Left lung (tissue), 10 donors: ENCODE measurements around the gene NEK9. TPM values are rescaled to one million over a fixed set of nuclear protein-coding genes. Genes with fewer than 3 reads are reported as not detected.

Experiments used
- ATAC-seq: fragments of 200-7000 bp; cut with Tn5 transposase; one replicate; pipeline ENCODE4 v1.9.1; 2020; ENCODE audit warnings: moderate library complexity
- DNase-seq, 4 donors: peaks; one replicate each; pipeline ENCODE4 v3.0.0-alpha.2; 2013 to 2020
- H3K27ac ChIP-seq, 2 donors: fragments of 200-600 bp; sonication (generic) in 1 of 2; one replicate each; pipeline versions ENCODE4 v1.5.0 to v1.8.0; 2020 to 2021
- H3K27me3 ChIP-seq, 2 donors: fragments of 200-600 bp; sonication (generic) in 1 of 2; one replicate each; pipeline versions ENCODE4 v1.5.0 to v1.8.0; 2020 to 2021
- H3K36me3 ChIP-seq, 2 donors: fragments of 200-600 bp; sonication (generic) in 1 of 2; one replicate each; pipeline versions ENCODE4 v1.5.0 to v1.8.0; 2020 to 2021
- H3K4me1 ChIP-seq, 2 donors: fragments of 200-600 bp; one replicate each; pipeline ENCODE4 v1.8.0; 2021
- H3K4me3 ChIP-seq, 2 donors: fragments of 200-600 bp; sonication (generic) in 1 of 2; one replicate each; pipeline versions ENCODE4 v1.5.0 to v1.8.0; 2020 to 2021; ENCODE audit warnings: mild to moderate bottlenecking in 1 of 2
- H3K9me3 ChIP-seq, 2 donors: fragments of 200-600 bp; sonication (generic) in 1 of 2; one replicate each; pipeline versions ENCODE4 v1.5.0 to v1.8.0; 2020 to 2021
- CTCF ChIP-seq, 2 donors: fragments of 200-600 bp; sonication (generic) in 1 of 2; IDR thresholded peaks; one replicate each; pipeline versions ENCODE4 v1.5.0 to v1.8.0; 2021; ENCODE audit warnings: antibody characterized with exemption in 2 of 2
- intact Hi-C, 2 donors: fragments of 100-400 bp; cut with DNase I; formaldehyde crosslinking; loops; one replicate each; pipeline versions ENCODE4 v1.11.2 to v1.14.2; 2022
- polyA plus RNA-seq, 6 donors: library from polyadenylated mRNA; unstranded; fragments of 120-200 nt; gene quantifications; one replicate each; pipeline ENCODE4 v1.2.1, GENCODE V29; 2013; ENCODE audit not compliant: insufficient read length in 6 of 6
- total RNA-seq, 2 donors: library from RNA; stranded (reverse); fragmentation: NEBNext Ultra II Directional; extraction: Animal tissue kit (Norgen Biotek cat#: 25700); gene quantifications; one replicate each; pipeline ENCODE4 v1.2.1, GENCODE V29; 2021
- donor health status: DM: no; HTN: yes; CAD: no.
- donor health status: DM: no; HTN: no; CAD: no.

NEK9 gene
- total and polyA plus RNA-seq, 8 donors: 75.8 to 147 (median 131) TPM

- DNase-seq (no peak), ATAC-seq (no peak)
- TF ChIP-seq CTCF (IDR thresholded peaks at IDR 0.05): no peak
- no peak overlapping the region for H3K4me3 ChIP-seq
- H3K9me3 ChIP-seq: no peaks in the 10 kb centered on the region
- H3K4me1 ChIP-seq: peaks cover 6 to 9% of the 10 kb centered on the region in 2 donors
- H3K27ac ChIP-seq: no peak overlapping the region
- H3K36me3 ChIP-seq: peaks cover 0 to 29% of the 10 kb centered on the region in 2 donors
- intact Hi-C loops: no loop called here
- no peaks in the 10 kb centered on the region for H3K27me3 ChIP-seq
These were observed 85.9 kb downstream of the NEK9 start for GRCh38 chr14:75040959-75041358.

- ATAC-seq (no peak), DNase-seq (no peak)
- TF ChIP-seq CTCF (IDR thresholded peaks at IDR 0.05): no peak
- intact Hi-C loops: no loop called here
- Histone ChIP-seq H3K4me1 (peaks cover 6 to 9% of the 10 kb centered on the region in 2 donors), H3K27me3 (no peaks in the 10 kb centered on the region), H3K27ac (no peak overlapping the region), H3K36me3 (peaks cover 0 to 29% of the 10 kb centered on the region in 2 donors), H3K4me3 (no peak overlapping the region), H3K9me3 (no peaks in the 10 kb centered on the region)
These were observed 86.3 kb downstream of the NEK9 start for GRCh38 chr14:75040507-75040906.

- Histone ChIP-seq H3K36me3 (peaks cover 0 to 68% of the 10 kb centered on the region in 2 donors), H3K27ac (no peak overlapping the region), H3K4me3 (no peak overlapping the region), H3K9me3 (no peaks in the 10 kb centered on the region), H3K4me1 (no peaks in the 10 kb centered on the region), H3K27me3 (no peaks in the 10 kb centered on the region)
- no peak for TF ChIP-seq CTCF (IDR thresholded peaks at IDR 0.05)
- intact Hi-C loops: no loop called here
- ATAC-seq: no peak
- DNase-seq: no peak
These were observed 93.9 kb downstream of the NEK9 start for GRCh38 chr14:75032939-75033338.

GRCh38 chr14:75030147-75030546, 96.7 kb downstream of the NEK9 start:
- ATAC-seq: no peak
- DNase-seq: no peak
- peaks cover 0 to 65% of the 10 kb centered on the region in 2 donors for H3K36me3 ChIP-seq
- H3K9me3 ChIP-seq: no peaks in the 10 kb centered on the region
- no peaks in the 10 kb centered on the region for H3K27me3 ChIP-seq
- no peak overlapping the region for H3K4me3 ChIP-seq
- intact Hi-C loops: no loop called here
- TF ChIP-seq CTCF (IDR thresholded peaks at IDR 0.05): no peak
- peaks cover 0 to 7% of the 10 kb centered on the region in 2 donors for H3K4me1 ChIP-seq
- H3K27ac ChIP-seq: no peak overlapping the region

Other genes with a start within 250 kb of the NEK9 start
- 10 to 100 TPM; 88.3 to 98.6 TPM for gene DLST, start 245.1 kb downstream of the NEK9 start, total RNA-seq
- 100 to 1,000 TPM in 2 of 6 donors, 10 to 100 TPM in 4; 90.4 to 104 (median 96.3) TPM for gene DLST, start 245.1 kb downstream of the NEK9 start, polyA plus RNA-seq
- gene RPS6KL1, start 203.8 kb downstream of the NEK9 start, total RNA-seq: 1 to 10 TPM; 5.6 to 6.7 TPM
- 1 to 10 TPM in 4 of 6 donors, under 1 TPM in 2; 0.62 to 1.8 (median 1.1) TPM for gene RPS6KL1, start 203.8 kb downstream of the NEK9 start, polyA plus RNA-seq
- 1 to 10 TPM; 3.4 to 4.6 TPM for gene PGF, start 171.5 kb downstream of the NEK9 start, total RNA-seq
- gene PGF, start 171.5 kb downstream of the NEK9 start, polyA plus RNA-seq: 10 to 100 TPM; 12.3 to 18.6 (median 14.0) TPM
- gene EIF2B2, start 124.1 kb downstream of the NEK9 start, total RNA-seq: 10 to 100 TPM; 38.7 to 44.4 TPM
- gene EIF2B2, start 124.1 kb downstream of the NEK9 start, polyA plus RNA-seq: 10 to 100 TPM; 43.5 to 58.2 (median 48.2) TPM
- 10 to 100 TPM; 24.7 to 25.9 TPM for gene MLH3, start 75.6 kb downstream of the NEK9 start, total RNA-seq
- 10 to 100 TPM; 36.8 to 48.3 (median 40.8) TPM for gene MLH3, start 75.6 kb downstream of the NEK9 start, polyA plus RNA-seq
- gene ACYP1, start 63.0 kb downstream of the NEK9 start, total RNA-seq: 10 to 100 TPM in 1 of 2 donors, 1 to 10 TPM in 1; 9.8 to 15.8 TPM
- 10 to 100 TPM; 41.5 to 57.0 (median 53.1) TPM for gene ACYP1, start 63.0 kb downstream of the NEK9 start, polyA plus RNA-seq
- gene ZC2HC1C, start 57.4 kb downstream of the NEK9 start, total RNA-seq: 1 to 10 TPM; 3.1 to 4.6 TPM
- 1 to 10 TPM; 3.5 to 6.6 (median 5.3) TPM for gene ZC2HC1C, start 57.4 kb downstream of the NEK9 start, polyA plus RNA-seq
- 100 to 1,000 TPM; 338 to 391 TPM for gene TMED10, start 49.6 kb upstream of the NEK9 start, total RNA-seq
- 100 to 1,000 TPM; 171 to 202 (median 192) TPM for gene TMED10, start 49.6 kb upstream of the NEK9 start, polyA plus RNA-seq
- gene FOS, start 151.8 kb upstream of the NEK9 start, total RNA-seq: 100 to 1,000 TPM in 1 of 2 donors, 10 to 100 TPM in 1; 92.2 to 264 TPM
- 1,000 to 10,000 TPM in 3 of 6 donors, 100 to 1,000 TPM in 2, 10 to 100 TPM in 1; 57.9 to 3,242 (median 1,036) TPM for gene FOS, start 151.8 kb upstream of the NEK9 start, polyA plus RNA-seq